AG04449 (cell line): ENCODE data around the gene TUBA3D.
"Not testable (repeated sequence)": the region's sequence is repeated elsewhere in the genome, so short reads cannot be mapped to it uniquely, and the experiment has no call there.

Experiments
- CTCF ChIA-PET: fragments of 350-600 bp; formaldehyde crosslinking; extraction: SDS; loops from one replicate; lab custom pipeline; 2021; ENCODE audit warnings: antibody characterized with exemption; lab: Yijun Ruan, JAX
- POLR2A ChIA-PET: fragments of 400-600, 350-600 bp; formaldehyde crosslinking; extraction: SDS; loops from one replicate; lab custom pipeline; 2020; ENCODE audit warnings: antibody characterized with exemption, inconsistent platforms; lab: Yijun Ruan, JAX
- DNase-seq: peaks from one replicate; pipeline ENCODE4 v3.0.0-alpha.2; 2010; ENCODE audit warnings: low read depth, low spot score
- H3K4me3 ChIP-seq: 2 replicates; pipeline ENCODE4 v1.5.1; 2011; ENCODE audit warnings: low read depth, mild to moderate bottlenecking, control low read depth, low read length

Gene TUBA3D

GRCh38 chr2:131471624-131472023, 4.3 kb upstream of the TUBA3D start:
- CTCF ChIA-PET, POLR2A ChIA-PET, DNase-seq, H3K4me3 ChIP-seq: not testable (repeated sequence)

- POLR2A ChIA-PET, CTCF ChIA-PET, H3K4me3 ChIP-seq, DNase-seq: not testable (repeated sequence)
These were observed 2.7 kb upstream of the TUBA3D start for GRCh38 chr2:131473266-131473665.

- CTCF ChIA-PET, POLR2A ChIA-PET, H3K4me3 ChIP-seq, DNase-seq: not testable (repeated sequence)
These were observed 444 bp downstream of the TUBA3D start for GRCh38 chr2:131476363-131476762.

GRCh38 chr2:131477227-131477626, 1.3 kb downstream of the TUBA3D start:
- CTCF ChIA-PET, POLR2A ChIA-PET, DNase-seq, H3K4me3 ChIP-seq: not testable (repeated sequence)

- DNase-seq, H3K4me3 ChIP-seq, POLR2A ChIA-PET, CTCF ChIA-PET: not testable (repeated sequence)
These were observed 2.3 kb downstream of the TUBA3D start for GRCh38 chr2:131478074-131478849.

- POLR2A ChIA-PET, CTCF ChIA-PET, DNase-seq, H3K4me3 ChIP-seq: not testable (repeated sequence)
These were observed 3.0 kb downstream of the TUBA3D start for GRCh38 chr2:131478850-131479461.

- H3K4me3 ChIP-seq, POLR2A ChIA-PET, DNase-seq: not testable (repeated sequence)
- CTCF ChIA-PET, result interaction anchor here (1.5 kb wide), 1 partner anchor 13 kb away, joined by 17 read pairs; the partner anchor contains the start of gene MZT2A
These were observed 4.4 kb downstream of the TUBA3D start for GRCh38 chr2:131480351-131480750.

GRCh38 chr2:131482506-131483155, 6.7 kb downstream of the TUBA3D start:
- CTCF ChIA-PET, result interaction anchor here (1.1 kb wide), 1 partner anchor 10 kb away, joined by 6 read pairs; the partner anchor contains the start of gene MZT2A
- DNase-seq, POLR2A ChIA-PET, H3K4me3 ChIP-seq: not testable (repeated sequence)

GRCh38 chr2:131483981-131484820, 8.3 kb downstream of the TUBA3D start:
- CTCF ChIA-PET, result interaction anchor here (0.9 kb wide), 1 partner anchor 9 kb away, joined by 3 read pairs; no protein-coding TSS in a partner anchor
- H3K4me3 ChIP-seq, DNase-seq, POLR2A ChIA-PET: not testable (repeated sequence)

GRCh38 chr2:131484906-131485460, 9.1 kb downstream of the TUBA3D start:
- POLR2A ChIA-PET, DNase-seq, H3K4me3 ChIP-seq: not testable (repeated sequence)
- CTCF ChIA-PET, result interaction anchor here (0.9 kb wide), 1 partner anchor 8 kb away, joined by 3 read pairs; no protein-coding TSS in a partner anchor

- DNase-seq, result not testable (repeated sequence)
These were observed 10.4 kb downstream of the TUBA3D start for GRCh38 chr2:131486201-131486902.

More at GRCh38 chr2:131486201-131486902, 10.4 kb downstream of the TUBA3D start:
- POLR2A ChIA-PET, CTCF ChIA-PET, H3K4me3 ChIP-seq: not testable (repeated sequence)
